Right lobe of liver (tissue), 6 donors: ENCODE results near the gene SH3PXD2A. TPM values are rescaled to one million over a fixed set of nuclear protein-coding genes. Genes with fewer than 3 reads are reported as not detected.

Experiments used
- ATAC-seq, 4 donors: fragments of 200-7000 bp; cut with Tn5 transposase; one replicate each; pipeline ENCODE4 v1.9.1; 2020; ENCODE audit warnings: mild to moderate bottlenecking in 4 of 4, moderate library complexity in 4 of 4
- DNase-seq, 3 donors: peaks; one replicate each; pipeline ENCODE4 v3.0.0-alpha.2; 2020
- H3K27ac ChIP-seq, 3 donors: fragments of 200-600 bp; one replicate each; pipeline ENCODE4 v1.8.0; 2022
- H3K27me3 ChIP-seq, 2 donors: fragments of 200-600 bp; one replicate each; pipeline ENCODE4 v1.8.0; 2022
- H3K36me3 ChIP-seq, 4 donors: fragments of 200-600 bp; sonication (generic) in 1 of 4; one replicate each; pipeline versions ENCODE4 v1.5.1 to v1.8.0; 2017 to 2022; ENCODE audit warnings: control low read depth in 1 of 4
- H3K4me1 ChIP-seq, 4 donors: fragments of 200-600 bp; sonication (generic) in 1 of 4; one replicate each; pipeline versions ENCODE4 v1.5.1 to v1.8.0; 2017 to 2022; ENCODE audit warnings: control low read depth in 1 of 4
- H3K4me3 ChIP-seq, 3 donors: fragments of 200-600 bp; one replicate each; pipeline ENCODE4 v1.8.0; 2022
- H3K9me3 ChIP-seq, 4 donors: fragments of 200-600 bp; sonication (generic) in 1 of 4; one replicate each; pipeline versions ENCODE4 v1.5.1 to v1.8.0; 2017 to 2022; ENCODE audit warnings: control low read depth in 1 of 4
- POLR2A ChIP-seq: fragments of 450-650 bp; IDR thresholded peaks from one replicate; pipeline ENCODE4 v1.6.1; 2017; ENCODE audit warnings: antibody characterized with exemption, mild to moderate bottlenecking
- WGBS: methylation state at CpG from one replicate; pipeline ENCODE4 v1.1.6; 2018; ENCODE audit warnings: low coverage, low lambda C conversion rate; ENCODE audit not compliant: insufficient coverage; ENCODE audit errors: missing lambda C conversion rate; 5-methylcytosine and 5-hydroxymethylcytosine counted together
- intact Hi-C, 2 donors: fragments of 100-400 bp; cut with DNase I; formaldehyde crosslinking; loops; one replicate each; pipeline versions ENCODE4 v1.11.2 to v1.14.1; 2022
- total RNA-seq, 6 experiments: library from RNA; depleted of rRNA in 2 of 6; stranded (reverse); fragments of >200 nt in 2 of 6; fragmentation: NEBNext Ultra II Directional in 3 of 6; extraction: Animal tissue kit (Norgen Biotek cat#: 25700) in 3 of 6; gene quantifications; one replicate each; pipeline versions ENCODE4 v1.1.0 to v1.2.4, GENCODE V29; 2016 to 2023
- TF ChIP-seq, protein P1 (sequence below), 4 donors: fragments of 200-600 bp in 3 of 4; fragments of 450-650 bp in 1 of 4; IDR thresholded peaks; one replicate each; pipeline versions ENCODE4 v1.5.1 to v1.8.0; 2016 to 2022; ENCODE audit warnings: antibody characterized with exemption in 4 of 4, mild to moderate bottlenecking in 2 of 4
- donor health status: DM: no; HTN: yes; CAD: no.
- donor health status: DM: no; HTN: no; CAD: no.
- donor health status: DM: no; HTN: no; CAD: no.
- donor health status: DM: no; HTN: yes; CAD: no.
- donor health status: DM: no; HTN: yes; CAD: no.

The SH3PXD2A gene
- total RNA-seq, 6 experiments from 2014 or later: 3.0 to 38.3 (median 10.0) TPM

DNA sequence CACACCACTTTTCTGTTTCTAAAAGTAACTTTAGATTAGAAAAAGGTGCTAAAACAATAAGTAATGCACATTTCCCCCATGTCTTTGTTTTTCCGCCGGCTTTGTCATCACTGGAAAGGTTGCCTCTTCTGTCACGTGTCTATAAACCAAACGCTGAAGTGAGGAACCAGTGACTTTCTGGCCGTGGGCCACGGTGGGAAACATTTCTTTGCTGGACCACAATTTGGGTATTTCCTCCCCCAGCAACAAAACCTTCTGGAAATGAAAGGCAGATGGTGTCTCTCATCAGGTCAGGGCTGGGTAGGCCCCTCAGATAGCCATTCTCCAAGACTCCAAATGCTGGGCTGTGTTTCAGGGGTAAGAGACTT is 174.5 kb downstream of the SH3PXD2A start:
- H3K4me1 ChIP-seq: no peaks in the 10 kb centered on the region
- no peaks in the 10 kb centered on the region for H3K9me3 ChIP-seq
- no peak overlapping the region for H3K4me3 ChIP-seq
- TF ChIP-seq POLR2A: no peak
- no peaks in the 10 kb centered on the region for H3K27me3 ChIP-seq
- intact Hi-C loops: loop anchor here in 1 of 2 donors (5.0 kb wide), 1 partner anchor 79 kb away; no protein-coding TSS in a partner anchor
- DNase-seq: no peak
- WGBS: 85% methylated on average over 6 of the region's 6 CpGs
- no peaks in the 10 kb centered on the region for H3K36me3 ChIP-seq
- ATAC-seq: no peak
- H3K27ac ChIP-seq: no peak overlapping the region

DNA sequence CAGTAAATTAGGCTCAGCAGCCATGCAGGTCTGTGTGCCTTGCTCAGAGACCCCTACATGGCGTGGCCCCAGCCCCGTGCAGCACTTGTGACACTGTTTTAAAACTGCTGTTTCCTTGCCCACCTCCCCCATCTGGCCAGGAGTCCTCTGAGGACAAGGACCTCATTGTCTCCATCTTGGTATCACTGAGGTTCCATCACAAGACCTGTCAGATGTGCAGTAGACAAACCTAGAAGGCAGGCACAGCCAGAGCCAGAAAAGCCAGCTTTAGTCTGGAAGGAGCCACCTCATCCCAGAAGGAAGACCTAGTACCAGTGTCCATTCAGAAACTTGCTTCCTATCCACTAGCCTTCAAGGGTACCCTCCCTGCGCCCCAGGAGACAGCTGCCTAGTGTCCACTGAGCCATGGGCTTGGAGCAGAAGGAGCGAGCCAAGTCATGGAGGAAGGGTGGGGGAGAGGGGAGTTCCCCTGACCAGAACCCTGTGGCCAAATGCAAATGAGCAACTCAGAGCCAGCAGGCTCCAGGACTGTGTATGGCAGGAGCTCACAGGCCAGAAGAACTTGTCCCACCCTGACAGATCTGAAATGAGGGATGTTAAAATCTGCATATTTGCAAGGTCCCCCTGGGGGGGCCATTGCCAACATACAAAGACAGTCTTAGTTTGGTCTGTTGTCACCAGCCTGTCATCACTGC is 176.1 kb downstream of the SH3PXD2A start:
- intact Hi-C loops: no loop called here
- no peak for ATAC-seq
- H3K9me3 ChIP-seq: no peaks in the 10 kb centered on the region
- H3K27ac ChIP-seq: no peak overlapping the region
- no peak for DNase-seq
- no peaks in the 10 kb centered on the region for H3K36me3 ChIP-seq
- no peaks in the 10 kb centered on the region for H3K27me3 ChIP-seq
- H3K4me3 ChIP-seq: no peak overlapping the region
- TF ChIP-seq, protein P1, sequence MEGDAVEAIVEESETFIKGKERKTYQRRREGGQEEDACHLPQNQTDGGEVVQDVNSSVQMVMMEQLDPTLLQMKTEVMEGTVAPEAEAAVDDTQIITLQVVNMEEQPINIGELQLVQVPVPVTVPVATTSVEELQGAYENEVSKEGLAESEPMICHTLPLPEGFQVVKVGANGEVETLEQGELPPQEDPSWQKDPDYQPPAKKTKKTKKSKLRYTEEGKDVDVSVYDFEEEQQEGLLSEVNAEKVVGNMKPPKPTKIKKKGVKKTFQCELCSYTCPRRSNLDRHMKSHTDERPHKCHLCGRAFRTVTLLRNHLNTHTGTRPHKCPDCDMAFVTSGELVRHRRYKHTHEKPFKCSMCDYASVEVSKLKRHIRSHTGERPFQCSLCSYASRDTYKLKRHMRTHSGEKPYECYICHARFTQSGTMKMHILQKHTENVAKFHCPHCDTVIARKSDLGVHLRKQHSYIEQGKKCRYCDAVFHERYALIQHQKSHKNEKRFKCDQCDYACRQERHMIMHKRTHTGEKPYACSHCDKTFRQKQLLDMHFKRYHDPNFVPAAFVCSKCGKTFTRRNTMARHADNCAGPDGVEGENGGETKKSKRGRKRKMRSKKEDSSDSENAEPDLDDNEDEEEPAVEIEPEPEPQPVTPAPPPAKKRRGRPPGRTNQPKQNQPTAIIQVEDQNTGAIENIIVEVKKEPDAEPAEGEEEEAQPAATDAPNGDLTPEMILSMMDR (IDR thresholded peaks at IDR 0.05): no peak
- no peak for TF ChIP-seq POLR2A
- H3K4me1 ChIP-seq: no peaks in the 10 kb centered on the region
- no CpG with 5 or more reads among the region's 4 CpGs for WGBS

DNA sequence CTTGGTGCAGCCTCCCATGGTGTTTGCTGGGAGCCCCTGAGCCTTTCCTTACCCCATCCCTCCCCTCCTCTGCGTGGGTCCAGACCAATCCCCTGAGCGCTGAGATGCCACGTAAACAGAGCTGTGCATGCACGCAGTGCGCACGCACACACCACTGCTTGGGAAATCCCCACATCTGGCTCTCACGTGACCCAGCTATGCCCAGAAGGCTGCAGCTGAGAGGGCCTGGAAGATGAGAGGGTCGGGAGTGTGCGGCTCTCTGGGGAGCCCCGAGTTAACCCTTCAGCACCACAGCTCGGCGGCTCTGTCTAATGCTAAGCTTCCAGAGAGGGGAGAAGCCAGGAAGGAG is 177.2 kb downstream of the SH3PXD2A start:
- no peak overlapping the region for H3K4me3 ChIP-seq
- 0% methylated on average over 1 of the region's 12 CpGs for WGBS
- no peaks in the 10 kb centered on the region for H3K4me1 ChIP-seq
- intact Hi-C loops: no loop called here
- TF ChIP-seq POLR2A: no peak
- TF ChIP-seq, protein P1 (IDR thresholded peaks at IDR 0.05): no peak
- H3K9me3 ChIP-seq: no peaks in the 10 kb centered on the region
- peak overlapping the region in 2 of 3 donors; percentile 24 to 62 for H3K27ac ChIP-seq
- ATAC-seq (peak; percentile 58 to 88 (median 76)), DNase-seq (peak in 2 of 3 donors; percentile 62 to 76)
- no peaks in the 10 kb centered on the region for H3K27me3 ChIP-seq
- no peaks in the 10 kb centered on the region for H3K36me3 ChIP-seq

- WGBS: 43% methylated on average over 9 of the region's 13 CpGs
- Histone ChIP-seq H3K27me3 (no peaks in the 10 kb centered on the region), H3K4me1 (no peaks in the 10 kb centered on the region), H3K9me3 (no peaks in the 10 kb centered on the region), H3K4me3 (no peak overlapping the region), H3K36me3 (no peaks in the 10 kb centered on the region), H3K27ac (peak overlapping the region in 1 of 3 donors; percentile 62)
- intact Hi-C loops: no loop called here
- ATAC-seq: peak in 1 of 4 donors; percentile 8
- DNase-seq: no peak
- TF ChIP-seq, protein P1 (IDR thresholded peaks at IDR 0.05): no peak
- TF ChIP-seq POLR2A: no peak
Observed at GRCh38 chr10:103677486-103678177, 177.7 kb downstream of the SH3PXD2A start.

DNA sequence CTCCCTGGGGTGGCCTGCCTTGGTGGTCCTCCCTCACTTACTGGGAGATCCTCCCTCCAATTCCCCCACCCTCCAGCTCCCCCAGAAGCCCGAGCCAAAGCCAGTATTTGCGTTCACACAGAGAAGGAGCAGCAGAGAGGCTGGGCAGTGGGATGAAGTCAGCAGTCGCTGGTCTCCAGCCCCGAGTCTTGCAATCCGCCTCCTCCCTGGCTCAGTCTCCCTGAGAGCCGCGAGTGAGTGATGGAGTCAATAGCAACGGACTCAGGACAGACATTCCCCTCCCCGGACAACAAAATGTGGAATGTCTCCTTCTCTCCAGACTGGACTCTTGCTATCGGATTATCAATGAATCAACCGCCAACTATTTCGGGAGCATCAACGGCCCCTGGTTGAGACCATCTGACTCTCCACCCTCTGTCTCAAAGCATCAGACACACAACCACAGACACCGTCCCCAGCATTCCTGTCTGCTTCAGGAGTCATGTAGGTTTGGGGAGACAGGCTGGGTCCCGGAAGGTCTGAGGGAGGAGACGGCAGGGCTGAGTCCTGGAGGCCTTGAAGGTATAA is 178.4 kb downstream of the SH3PXD2A start:
- Histone ChIP-seq H3K9me3 (no peaks in the 10 kb centered on the region), H3K36me3 (no peaks in the 10 kb centered on the region), H3K4me3 (no peak overlapping the region), H3K4me1 (no peaks in the 10 kb centered on the region), H3K27me3 (no peaks in the 10 kb centered on the region), H3K27ac (no peak overlapping the region)
- DNase-seq (no peak), ATAC-seq (no peak)
- no peak for TF ChIP-seq POLR2A
- TF ChIP-seq, protein P1 (IDR thresholded peaks at IDR 0.05): no peak
- WGBS: 69% methylated on average over 6 of the region's 16 CpGs
- intact Hi-C loops: no loop called here
